SK-N-SH (cell line): ENCODE results near the gene NDUFA1. TPM values are rescaled to one million over a fixed set of nuclear protein-coding genes. Genes with fewer than 3 reads are reported as not detected.
"Not testable (repeated sequence)": the region's sequence is repeated elsewhere in the genome, so short reads cannot be mapped to it uniquely, and the experiment has no call there.

Experiments used
- CTCF ChIA-PET: fragments of 300-600, 350-600 bp; formaldehyde crosslinking; extraction: SDS; loops from one replicate; lab custom pipeline; 2021; lab: Yijun Ruan, JAX
- POLR2A ChIA-PET: fragments of 350-600 bp; sonication (Branson Sonifier 250); formaldehyde crosslinking; extraction: SDS; loops from one replicate; lab custom pipeline; 2020; ENCODE audit warnings: antibody characterized with exemption, inconsistent platforms; lab: Yijun Ruan, JAX
- DNase-seq: peaks from one replicate; pipeline ENCODE4 v3.0.0; 2012
- H2AFZ ChIP-seq: fragments of 200-600 bp; sonication (generic); 2 replicates; pipeline ENCODE4 v1.8.1; 2016; ENCODE audit warnings: antibody characterized with exemption, mild to moderate bottlenecking, low read depth
- H3F3A ChIP-seq: fragments of 200-600 bp; sonication (generic); replicated peaks from 2 replicates; pipeline ENCODE3; 2016; ENCODE audit warnings: antibody characterized with exemption, mild to moderate bottlenecking; ENCODE audit not compliant: insufficient read depth
- H3K27ac ChIP-seq, 2 experiments: fragments of 200-500 bp in 1 of 2; fragments of 200-600 bp in 1 of 2; sonication (Bioruptor generic) in 1 of 2; sonication (generic), shearing (Covaris generic) in 1 of 2; 2 replicates each; pipeline versions ENCODE4 v1.5.1 to v1.6.1; 2014 to 2016; ENCODE audit warnings: low read depth in 2 of 2, inconsistent platforms in 1 of 2, low read length in 1 of 2, mild to moderate bottlenecking in 1 of 2, mixed read lengths in 1 of 2
- H3K27me3 ChIP-seq: fragments of 200-600 bp; sonication (generic), shearing (Covaris generic); 2 replicates; pipeline ENCODE4 v1.6.1; 2016; ENCODE audit warnings: mixed run types; ENCODE audit not compliant: insufficient read depth
- H3K36me3 ChIP-seq, 2 experiments: fragments of 200-500 bp in 1 of 2; fragments of 200-600 bp in 1 of 2; sonication (Bioruptor generic) in 1 of 2; sonication (generic) in 1 of 2; replicated peaks in 1 of 2; 2 replicates each; pipeline versions ENCODE3 to v1.5.1; 2014 to 2016; ENCODE audit warnings: low read length in 1 of 2, mild to moderate bottlenecking in 1 of 2; ENCODE audit not compliant: insufficient read depth in 2 of 2, control insufficient read depth in 1 of 2
- H3K4me1 ChIP-seq, 2 experiments: fragments of 200-500 bp in 1 of 2; fragments of 200-600 bp in 1 of 2; sonication (Bioruptor generic) in 1 of 2; sonication (generic), shearing (Covaris generic) in 1 of 2; 2 replicates each; pipeline versions ENCODE4 v1.5.1 to v1.6.1; 2014 to 2016; ENCODE audit warnings: low read depth in 1 of 2, low read length in 1 of 2, mixed run types in 1 of 2; ENCODE audit not compliant: insufficient read depth in 2 of 2, control insufficient read depth in 1 of 2
- H3K4me2 ChIP-seq: fragments of 200-600 bp; sonication (generic), shearing (Covaris generic); 2 replicates; pipeline ENCODE4 v1.6.1; 2017; ENCODE audit warnings: mixed run types
- H3K4me3 ChIP-seq, 2 experiments: fragments of 200-500 bp in 1 of 2; fragments of 200-600 bp in 1 of 2; sonication (Bioruptor generic) in 1 of 2; sonication (generic), shearing (Covaris generic) in 1 of 2; 2 replicates each; pipeline versions ENCODE4 v1.5.1 to v1.8.1; 2014 to 2016; ENCODE audit warnings: low read depth in 2 of 2, inconsistent platforms in 1 of 2, low read length in 1 of 2, mild to moderate bottlenecking in 1 of 2, mixed read lengths in 1 of 2, moderate library complexity in 1 of 2
- H3K79me2 ChIP-seq: fragments of 200-600 bp; sonication (generic); 2 replicates; pipeline ENCODE4 v1.8.1; 2017; ENCODE audit warnings: mild to moderate bottlenecking; ENCODE audit not compliant: insufficient read depth
- H3K9ac ChIP-seq: fragments of 200-600 bp; sonication (generic); 2 replicates; pipeline ENCODE4 v1.6.1; 2017; ENCODE audit warnings: mixed run types
- H3K9me2 ChIP-seq: fragments of 200-600 bp; sonication (generic); 2 replicates; pipeline ENCODE4 v1.6.1; 2017; ENCODE audit warnings: mixed run types
- H3K9me3 ChIP-seq: fragments of 200-600 bp; sonication (generic); 2 replicates; pipeline ENCODE4 v1.6.1; 2017; ENCODE audit warnings: mixed run types, mild to moderate bottlenecking, moderate library complexity
- H4K20me1 ChIP-seq: fragments of 200-600 bp; sonication (generic); 2 replicates; pipeline ENCODE4 v1.6.1; 2017; ENCODE audit warnings: mild to moderate bottlenecking, mixed run types; ENCODE audit not compliant: insufficient read depth
- CHD2 ChIP-seq: fragments of 150-350 bp; IDR thresholded peaks from 2 replicates; pipeline ENCODE4 v1.6.1; 2018; ENCODE audit warnings: low read length; ENCODE audit not compliant: partially characterized antibody
- ELF1 ChIP-seq: IDR thresholded peaks from 2 replicates; pipeline ENCODE4 v1.4.0; 2012
- GABPA ChIP-seq: IDR thresholded peaks from 2 replicates; pipeline ENCODE4 v1.4.0; 2012; ENCODE audit warnings: low read depth, mild to moderate bottlenecking
- MAX ChIP-seq: IDR thresholded peaks from 2 replicates; pipeline ENCODE4 v1.4.0; 2012; ENCODE audit warnings: low read depth
- MXI1 ChIP-seq: IDR thresholded peaks from 2 replicates; pipeline ENCODE4 v1.6.1; 2012; ENCODE audit warnings: mild to moderate bottlenecking, low read depth, low read length, improper control_type of control experiment
- POLR2AphosphoS5 ChIP-seq: IDR thresholded peaks from 2 replicates; pipeline ENCODE4 v1.6.1; 2012; ENCODE audit warnings: low read depth, low read length
- RAD21 ChIP-seq: IDR thresholded peaks from 2 replicates; pipeline ENCODE4 v1.6.1; 2012; ENCODE audit warnings: mild to moderate bottlenecking, low read length
- REST ChIP-seq: IDR thresholded peaks from 2 replicates; pipeline ENCODE4 v1.6.1; 2012; ENCODE audit warnings: mild to moderate bottlenecking, low read depth, low read length, moderate library complexity
- RXRA ChIP-seq: IDR thresholded peaks from 2 replicates; pipeline ENCODE4 v1.4.0; 2012; ENCODE audit warnings: low read depth, mild to moderate bottlenecking, borderline replicate concordance
- SIN3A ChIP-seq: IDR thresholded peaks from 2 replicates; pipeline ENCODE4 v1.6.1; 2012; ENCODE audit warnings: low read depth, mild to moderate bottlenecking, low read length, moderate library complexity, borderline replicate concordance
- TAF1 ChIP-seq: IDR thresholded peaks from 2 replicates; pipeline ENCODE4 v1.6.1; 2012; ENCODE audit warnings: low read depth, mild to moderate bottlenecking, low read length, moderate library complexity, borderline replicate concordance
- USF1 ChIP-seq: IDR thresholded peaks from 2 replicates; pipeline ENCODE4 v1.4.0; 2012; ENCODE audit warnings: low read depth, borderline replicate concordance
- YY1 ChIP-seq: IDR thresholded peaks from 2 replicates; pipeline ENCODE4 v1.4.0; 2012; ENCODE audit warnings: low read depth, mild to moderate bottlenecking
- ZBTB33 ChIP-seq: IDR thresholded peaks from 2 replicates; pipeline ENCODE4 v1.4.0; 2012; ENCODE audit warnings: low read depth, borderline replicate concordance
- WGBS: methylation state at CpG from one replicate; pipeline ENCODE4 v1.1.6; 2017; ENCODE audit warnings: low lambda C conversion rate; 5-methylcytosine and 5-hydroxymethylcytosine counted together
- polyA plus RNA-seq, 3 experiments: library from polyadenylated mRNA; depleted of rRNA; stranded (reverse); fragments of >200 nt; gene quantifications; 2 replicates each; pipeline ENCODE4 v1.2.3, GENCODE V29; 2012
- TF ChIP-seq, protein P1 (sequence below): IDR thresholded peaks from 2 replicates; pipeline ENCODE4; 2012
- TF ChIP-seq, protein P2 (sequence below): fragments of 150-350 bp; IDR thresholded peaks from 2 replicates; pipeline ENCODE4 v1.6.1; 2017; ENCODE audit warnings: antibody characterized with exemption, low read length, low read depth, borderline replicate concordance

The NDUFA1 gene
- polyA plus RNA-seq (2012; rRNA removed): 96.5 and 101 TPM in 2 replicates
- 143 and 271 TPM in 2 replicates for polyA plus RNA-seq (2012; cell fraction: cytosol; rRNA removed)
- 14.5 and 24.8 TPM in 2 replicates for polyA plus RNA-seq (2012; cell fraction: nucleus; rRNA removed)

DNA sequence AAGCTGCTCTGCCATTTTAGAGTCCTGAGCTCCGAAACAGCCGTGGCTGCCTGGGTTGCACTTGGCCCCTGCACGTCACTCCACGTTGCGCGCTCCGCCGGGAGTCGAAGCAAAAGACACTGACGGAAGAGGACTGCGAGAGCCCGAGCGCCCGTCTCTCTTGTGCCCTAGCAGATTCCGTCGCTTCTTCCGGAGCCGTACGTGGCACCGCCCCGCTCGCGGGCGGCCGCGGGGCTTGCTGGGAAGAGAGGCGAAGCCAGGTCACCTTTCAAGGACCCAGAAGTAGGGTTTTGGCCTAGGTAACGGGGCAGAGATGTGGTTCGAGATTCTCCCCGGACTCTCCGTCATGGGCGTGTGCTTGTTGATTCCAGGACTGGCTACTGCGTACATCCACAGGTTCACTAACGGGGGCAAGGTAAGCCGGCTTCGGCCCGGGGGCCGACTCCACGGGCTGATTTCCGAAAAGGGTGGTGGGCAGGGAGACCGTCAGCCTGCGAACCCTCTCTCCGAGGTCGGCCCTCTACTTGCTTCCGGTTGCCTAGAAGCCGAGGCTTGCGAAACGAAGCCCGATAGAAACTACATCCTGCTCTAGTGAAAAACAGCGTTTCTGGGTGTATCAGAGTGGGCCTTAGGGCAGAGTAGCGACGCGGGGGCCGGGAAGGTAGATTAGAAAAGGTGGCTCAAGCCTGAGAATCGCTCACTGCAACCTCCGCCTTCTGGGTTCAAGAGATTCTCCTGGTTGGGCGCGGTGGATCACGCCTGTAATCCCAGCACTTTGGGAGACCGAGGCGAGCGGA, at the start of gene NDUFA1, which contains the start of gene RNF113A:
NDUFA1 (plus strand) TSS at position 234 of the 797 bp plus-strand sequence; CDS start at position 314, 80 bp downstream.
RNF113A (minus strand) TSS at position 135 of the 797 bp plus-strand sequence; CDS start at position 15, 120 bp downstream.
- H2AFZ ChIP-seq: peak within 1 kb of the TSS; percentile 63; the same call in 1 of the 2 replicates
- no peaks in the 10 kb centered on the region for H3K9me2 ChIP-seq
- peak within 1 kb of the TSS; percentile 84 to 87 for H3K27ac ChIP-seq
- peak; percentile 77 for DNase-seq
- peak within 1 kb of the TSS; percentile 73 for H3K4me2 ChIP-seq
- H3K9me3 ChIP-seq: no peaks in the 10 kb centered on the region
- H3F3A ChIP-seq: peaks cover 4% of the 10 kb centered on the region
- peaks cover 13% of the 10 kb centered on the region; the same call in 1 of the 2 replicates for H3K27me3 ChIP-seq
- ChIA-PET POLR2A (interaction anchor here (2.1 to 2.7 kb wide), 2 partner anchors 19 to 81 kb away, joined by 10 to 15 read pairs; partner anchors contain the start of genes RPL39 and UPF3B), CTCF (no interaction called here)
- no peaks in the 10 kb centered on the region; a peak in 1 of 4 replicates for H3K4me1 ChIP-seq
- 23% methylated on average over 43 of the region's 62 CpGs for WGBS
- no peaks in the 10 kb centered on the region for H4K20me1 ChIP-seq
- peak within 1 kb of the TSS; percentile 91 for H3K9ac ChIP-seq
- peak within 1 kb of the TSS; percentile 59 to 69 for H3K4me3 ChIP-seq
- peaks cover 51% of the 10 kb centered on the region for H3K79me2 ChIP-seq
- TF ChIP-seq MAX: peak; percentile 90
- TF ChIP-seq, protein P1, sequence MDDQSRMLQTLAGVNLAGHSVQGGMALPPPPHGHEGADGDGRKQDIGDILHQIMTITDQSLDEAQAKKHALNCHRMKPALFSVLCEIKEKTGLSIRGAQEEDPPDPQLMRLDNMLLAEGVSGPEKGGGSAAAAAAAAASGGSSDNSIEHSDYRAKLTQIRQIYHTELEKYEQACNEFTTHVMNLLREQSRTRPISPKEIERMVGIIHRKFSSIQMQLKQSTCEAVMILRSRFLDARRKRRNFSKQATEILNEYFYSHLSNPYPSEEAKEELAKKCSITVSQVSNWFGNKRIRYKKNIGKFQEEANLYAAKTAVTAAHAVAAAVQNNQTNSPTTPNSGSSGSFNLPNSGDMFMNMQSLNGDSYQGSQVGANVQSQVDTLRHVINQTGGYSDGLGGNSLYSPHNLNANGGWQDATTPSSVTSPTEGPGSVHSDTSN: peak; percentile 32; the same call in 1 of the 2 replicates
- no peak for TF ChIP-seq YY1
- no peak for TF ChIP-seq REST
- 0 out of 2 replicates have a peak, but pooled peaks have one; percentile 4 for TF ChIP-seq USF1
- TF ChIP-seq CHD2: peak; percentile 68
- peak; percentile 77 for TF ChIP-seq ELF1
- TF ChIP-seq TAF1: peak; percentile 80
- TF ChIP-seq, protein P2, sequence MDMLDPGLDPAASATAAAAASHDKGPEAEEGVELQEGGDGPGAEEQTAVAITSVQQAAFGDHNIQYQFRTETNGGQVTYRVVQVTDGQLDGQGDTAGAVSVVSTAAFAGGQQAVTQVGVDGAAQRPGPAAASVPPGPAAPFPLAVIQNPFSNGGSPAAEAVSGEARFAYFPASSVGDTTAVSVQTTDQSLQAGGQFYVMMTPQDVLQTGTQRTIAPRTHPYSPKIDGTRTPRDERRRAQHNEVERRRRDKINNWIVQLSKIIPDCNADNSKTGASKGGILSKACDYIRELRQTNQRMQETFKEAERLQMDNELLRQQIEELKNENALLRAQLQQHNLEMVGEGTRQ: no peak
- TF ChIP-seq GABPA: peak; percentile 71
- TF ChIP-seq ZBTB33: peak; percentile 62; the same call in 1 of the 2 replicates
- TF ChIP-seq RXRA: no peak
- TF ChIP-seq RAD21: no peak
- TF ChIP-seq SIN3A: peak; percentile 73; the same call in 1 of the 2 replicates
- TF ChIP-seq POLR2AphosphoS5: peak; percentile 84
- peak; percentile 88 for TF ChIP-seq MXI1
- peaks cover 3 to 9% of the 10 kb centered on the region in 2 experiments for H3K36me3 ChIP-seq

DNA sequence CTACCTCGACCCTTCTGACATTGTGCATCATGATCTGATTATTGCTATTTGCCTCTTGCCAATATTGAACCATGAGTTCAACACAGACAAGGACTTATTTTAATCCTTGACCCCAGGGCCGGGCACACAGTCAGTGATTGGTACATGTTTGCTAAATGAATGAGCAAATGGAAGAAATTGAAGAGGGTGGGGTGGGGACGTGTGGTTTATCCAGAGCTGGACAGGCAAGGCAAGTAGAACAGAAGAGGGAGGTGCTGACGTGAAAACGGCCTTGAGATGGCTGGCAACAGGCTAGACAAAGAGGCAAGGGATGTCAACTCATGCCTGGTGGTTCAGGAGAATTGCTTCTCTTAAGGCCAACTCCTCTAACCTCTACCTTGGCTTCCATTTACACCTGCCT, 47.4 kb upstream of the NDUFA1 start:
- H4K20me1 ChIP-seq, H3K4me3 ChIP-seq, H3K27me3 ChIP-seq, H3K9ac ChIP-seq, H2AFZ ChIP-seq, CTCF ChIA-PET, H3K4me1 ChIP-seq, H3K36me3 ChIP-seq, H3K9me3 ChIP-seq, POLR2A ChIA-PET, DNase-seq, H3K27ac ChIP-seq, H3K4me2 ChIP-seq, H3K9me2 ChIP-seq, H3F3A ChIP-seq, H3K79me2 ChIP-seq: not testable (repeated sequence)
- 77% methylated on average over 2 of the region's 5 CpGs for WGBS
